HG03342 (cell line): Measurements from ENCODE around the gene TIMM17A.

Source experiments
- ATAC-seq: cut with Tn5 transposase; IDR thresholded peaks from one replicate; pipeline ENCODE4 v1.9.1; 2021; ENCODE audit warnings: mild to moderate bottlenecking, moderate library complexity; ENCODE audit not compliant: unreplicated experiment

The TIMM17A gene

GRCh38 chr1:201955009-201955728 is at the start of gene TIMM17A:
Gene TIMM17A (plus strand): TSS chr1:201955503. CDS start chr1:201955527, 24 bp downstream.
- peak; percentile 100 for ATAC-seq

GRCh38 chr1:201906336-201906735 is 49.0 kb upstream of the TIMM17A start:
- no peak for ATAC-seq

- ATAC-seq, result no peak
Observed at GRCh38 chr1:201907621-201908020, 47.7 kb upstream of the TIMM17A start.

DNA sequence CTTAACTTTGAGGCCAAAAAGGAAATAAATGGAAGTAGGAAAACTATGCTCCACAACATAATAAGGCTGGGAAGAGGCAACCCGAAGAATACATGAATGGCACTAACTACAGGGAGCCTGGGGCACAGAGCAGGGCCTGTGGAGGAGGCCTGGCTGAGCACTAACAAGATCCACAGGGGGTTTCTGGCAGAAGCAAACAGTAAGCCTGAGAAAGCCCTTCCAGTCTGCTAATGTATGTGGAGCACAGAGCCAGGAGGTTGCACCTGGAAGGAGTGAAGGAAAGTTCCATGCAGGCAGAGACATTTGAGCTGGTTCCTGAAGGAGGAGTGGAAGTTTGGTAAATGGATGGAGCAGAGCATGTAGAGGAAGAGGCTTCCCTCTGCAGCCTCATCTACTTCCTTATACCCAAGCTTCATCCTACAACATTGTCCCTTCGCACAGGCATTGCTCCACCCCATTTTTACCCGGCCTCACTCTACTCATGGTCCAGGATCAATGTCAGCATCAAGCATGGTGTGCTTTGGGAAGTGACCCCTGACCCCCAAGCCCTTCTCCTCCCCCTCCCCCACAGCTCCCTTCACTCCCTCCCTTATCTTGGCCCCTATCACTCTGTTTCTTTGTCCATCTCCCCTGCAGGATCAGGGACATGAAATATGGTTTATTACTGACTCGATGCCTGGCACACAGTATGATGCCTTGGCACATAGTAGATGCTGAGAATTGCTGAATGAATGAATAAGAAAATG is 43.3 kb upstream of the TIMM17A start:
- no peak for ATAC-seq

DNA sequence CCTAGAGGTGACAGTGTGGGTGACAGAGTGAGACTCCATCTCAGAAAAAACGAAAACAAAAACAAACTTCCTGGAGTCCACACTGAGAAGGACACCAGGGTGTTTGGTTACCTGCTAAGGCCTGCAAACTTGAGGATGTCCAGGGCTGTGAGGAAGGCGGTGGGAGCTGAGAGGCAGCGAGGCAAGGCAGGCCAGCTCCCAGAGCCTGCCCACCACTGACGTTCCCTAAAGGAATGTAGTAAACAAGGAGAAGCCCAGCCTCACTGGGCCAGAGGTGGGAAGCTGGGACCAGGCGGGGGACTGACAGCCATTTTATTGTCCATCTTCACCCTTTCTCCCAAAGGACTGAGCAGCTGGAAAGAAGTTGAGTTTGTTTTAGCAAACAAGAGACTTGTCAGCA is 42.5 kb upstream of the TIMM17A start:
- no peak for ATAC-seq

DNA sequence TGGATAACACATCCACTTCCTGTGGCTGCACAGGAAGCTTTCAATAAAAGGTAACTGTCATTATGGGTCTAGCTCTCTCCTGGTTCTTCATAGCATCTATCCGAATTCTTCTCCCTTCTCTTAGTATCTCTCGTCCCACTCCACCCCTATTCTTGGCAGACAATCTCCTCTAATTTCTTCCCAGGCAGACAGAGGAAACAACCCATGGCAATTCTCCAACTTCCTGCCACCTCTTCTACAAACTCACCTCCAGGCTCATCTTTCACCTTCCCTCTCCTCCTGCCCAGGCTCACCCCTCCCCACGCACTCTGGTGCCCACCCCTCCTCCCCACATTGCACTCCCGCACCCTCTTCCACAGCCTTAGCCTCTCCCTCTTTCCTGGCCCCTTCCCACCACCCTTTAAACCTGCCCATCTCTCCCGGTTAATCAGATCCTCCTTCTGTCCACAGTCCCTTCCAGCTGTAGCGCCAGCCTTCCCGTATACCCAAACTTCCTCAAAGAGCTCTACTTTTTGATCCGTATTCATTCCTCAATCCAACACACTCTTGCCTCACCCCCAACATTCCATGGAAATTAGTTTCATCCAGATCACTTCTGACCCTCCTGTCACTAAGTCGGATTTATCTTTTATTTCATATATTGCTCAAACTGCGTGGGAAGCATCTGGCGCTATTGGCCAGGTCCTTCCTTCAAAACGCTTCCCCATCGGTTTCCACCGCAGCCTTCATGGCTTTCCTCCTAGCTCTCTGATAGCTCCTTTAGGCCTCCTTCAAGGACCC is 40.7 kb upstream of the TIMM17A start:
- no peak for ATAC-seq

DNA sequence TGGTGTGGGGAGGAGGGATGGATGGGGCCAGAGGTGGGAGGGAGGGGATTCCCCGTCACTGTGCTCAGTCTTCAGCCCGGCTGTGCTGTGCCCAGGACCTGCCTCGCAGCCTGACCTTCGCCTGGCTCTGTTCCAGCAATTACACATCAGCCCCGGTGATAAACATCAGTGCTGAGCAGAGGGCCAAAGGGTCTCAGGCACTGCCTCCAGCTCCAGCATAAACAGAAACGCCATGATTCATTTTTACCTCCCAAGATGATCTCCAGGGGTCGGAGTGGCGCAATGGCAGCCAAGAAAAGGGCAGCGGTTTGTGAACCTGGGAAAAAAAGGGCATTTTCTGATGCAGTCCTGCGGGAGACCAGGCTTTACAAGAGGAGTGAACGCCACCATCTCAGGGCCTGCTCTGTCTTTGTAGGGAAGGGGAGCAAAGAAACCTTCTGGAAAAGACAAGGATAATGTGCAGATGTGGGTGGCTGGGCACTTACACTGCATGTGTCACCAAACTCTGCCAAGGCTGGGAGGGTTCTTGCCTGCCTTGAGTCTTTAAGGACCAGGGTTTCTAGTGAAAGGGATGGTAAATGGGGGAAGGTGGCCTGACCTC is 38.6 kb upstream of the TIMM17A start:
- ATAC-seq, result no peak

DNA sequence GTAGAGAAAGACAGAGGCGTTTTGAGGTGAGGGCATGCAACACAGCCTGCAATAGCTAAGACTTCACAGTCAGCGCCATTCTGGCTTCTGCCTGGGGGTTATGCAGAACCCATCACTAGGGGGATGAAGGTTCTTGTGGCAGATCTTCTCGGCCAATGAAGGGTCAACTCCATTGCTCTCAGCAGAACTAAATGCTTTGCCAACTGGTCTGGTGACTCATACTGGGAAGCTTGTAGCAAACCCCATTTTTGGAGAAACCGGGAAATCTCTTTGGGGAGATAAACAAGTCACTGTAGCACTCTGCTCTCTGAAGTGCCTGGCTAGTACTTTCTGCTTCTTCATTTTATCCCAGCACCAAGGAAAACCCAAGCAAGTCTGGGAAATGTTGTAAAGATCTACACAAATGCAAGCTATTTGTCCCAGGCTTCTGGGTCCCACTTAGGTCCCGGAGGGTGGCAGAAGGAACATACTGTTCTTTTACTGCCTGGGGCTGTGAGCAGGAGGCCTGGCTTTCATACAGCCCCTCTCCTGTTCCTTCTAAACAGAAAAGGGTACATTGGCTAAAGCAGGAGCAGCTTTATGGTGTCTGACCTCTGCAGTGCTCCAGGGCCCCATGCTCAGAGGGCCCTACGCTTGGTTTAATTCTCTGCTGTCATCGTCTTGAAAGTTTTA is 37.8 kb upstream of the TIMM17A start:
- no peak for ATAC-seq

- no peak for ATAC-seq
Observed at GRCh38 chr1:201918343-201918742, 37.0 kb upstream of the TIMM17A start.

DNA sequence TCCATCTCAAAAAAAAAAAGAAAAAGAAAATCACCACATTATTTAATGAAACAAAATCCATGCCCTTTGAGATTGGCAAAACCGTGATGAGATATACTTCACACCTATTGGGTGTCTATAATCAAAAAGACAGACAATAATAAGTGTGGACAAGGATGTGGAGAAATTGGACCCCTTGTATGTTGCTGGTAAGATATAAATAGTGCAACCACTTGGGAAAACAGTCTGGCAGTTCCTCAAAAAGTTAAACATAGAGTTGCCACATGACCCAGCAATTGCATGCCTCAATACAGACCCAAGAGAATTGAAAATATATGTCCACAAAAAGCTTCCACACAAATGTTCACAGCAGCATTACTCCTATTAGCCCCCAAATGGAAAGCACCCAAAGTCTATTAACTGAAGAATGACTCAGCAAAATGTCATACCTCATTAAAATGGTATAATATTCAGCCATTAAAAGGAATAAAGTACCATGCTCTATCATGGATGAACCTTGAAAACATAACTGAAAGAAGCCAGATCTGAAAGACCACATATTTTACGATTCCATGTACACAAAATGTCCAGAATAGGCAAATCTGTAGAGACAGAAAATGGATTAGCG is 33.2 kb upstream of the TIMM17A start:
- ATAC-seq, result no peak

- ATAC-seq, result no peak
Observed at GRCh38 chr1:201925301-201925567, 30.1 kb upstream of the TIMM17A start.

GRCh38 chr1:201925981-201926645 is 29.2 kb upstream of the TIMM17A start:
- no peak for ATAC-seq

- ATAC-seq, result no peak
Observed at GRCh38 chr1:201928266-201928665, 27.0 kb upstream of the TIMM17A start.

DNA sequence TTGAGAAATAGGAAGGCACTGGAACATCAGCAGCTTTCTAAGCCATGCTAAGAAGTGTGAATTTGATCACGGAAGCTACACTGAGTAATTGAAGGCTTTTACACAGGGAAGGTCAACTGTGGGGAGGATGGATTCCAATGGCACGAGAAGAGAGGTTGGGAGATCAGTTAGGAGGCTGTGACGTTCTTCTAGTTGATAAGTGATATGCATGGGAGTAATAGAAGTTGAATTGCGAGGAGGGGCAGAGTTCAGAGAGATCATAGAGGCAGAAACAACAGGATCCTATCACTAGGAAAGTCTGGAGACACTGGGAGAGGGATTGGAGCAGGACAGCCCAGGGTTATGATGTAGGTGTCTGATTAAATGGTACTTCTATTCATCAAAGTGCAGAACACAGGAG is 25.2 kb upstream of the TIMM17A start:
- ATAC-seq, result no peak

DNA sequence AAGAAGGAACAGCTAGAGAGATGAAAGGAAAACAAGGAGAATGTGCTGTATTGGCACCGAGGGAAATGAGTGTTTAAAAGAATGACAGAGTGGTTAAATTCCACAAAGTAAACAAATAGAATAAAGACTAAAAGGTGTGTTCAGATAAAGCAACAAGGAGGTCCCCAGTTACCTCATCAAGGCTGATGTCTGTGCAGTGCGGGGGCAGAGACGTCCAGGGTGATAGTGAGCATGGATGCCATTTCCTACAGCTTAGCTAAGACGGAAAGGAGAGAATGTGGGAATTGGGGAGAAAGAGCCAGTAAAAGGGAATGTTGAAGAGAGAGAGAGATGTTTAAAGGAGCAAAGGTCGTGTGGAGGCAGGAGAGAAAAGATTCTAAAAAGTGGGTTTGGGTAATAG is 24.5 kb upstream of the TIMM17A start:
- no peak for ATAC-seq

DNA sequence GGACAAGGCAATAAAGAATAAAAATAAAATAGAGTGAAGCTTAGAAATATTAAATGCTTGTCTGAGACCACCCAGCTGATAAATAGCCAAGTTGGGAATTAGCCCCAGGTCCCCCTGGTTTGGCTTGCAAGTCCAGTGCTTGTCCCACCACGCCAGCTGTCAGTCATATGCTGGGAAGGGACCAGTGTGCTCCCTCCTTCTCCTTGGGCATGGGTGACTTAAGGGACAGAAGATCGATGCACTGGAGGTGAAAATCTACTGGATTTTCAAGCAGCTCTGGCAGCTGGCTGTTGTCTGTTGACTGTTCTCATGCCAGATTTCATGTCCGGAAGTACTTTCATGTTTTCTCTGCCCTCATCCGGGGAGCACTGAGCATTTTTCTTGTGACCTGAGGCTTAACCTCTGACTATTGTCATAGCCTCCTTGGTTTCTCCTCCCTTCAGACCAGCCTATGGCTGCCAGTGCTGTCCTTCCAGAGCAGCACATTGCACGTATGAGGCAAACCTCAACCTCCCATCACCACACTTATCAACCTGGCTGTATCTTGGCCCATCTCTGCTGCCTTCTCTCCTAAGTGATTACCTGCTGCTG is 21.4 kb upstream of the TIMM17A start:
- ATAC-seq, result no peak

DNA sequence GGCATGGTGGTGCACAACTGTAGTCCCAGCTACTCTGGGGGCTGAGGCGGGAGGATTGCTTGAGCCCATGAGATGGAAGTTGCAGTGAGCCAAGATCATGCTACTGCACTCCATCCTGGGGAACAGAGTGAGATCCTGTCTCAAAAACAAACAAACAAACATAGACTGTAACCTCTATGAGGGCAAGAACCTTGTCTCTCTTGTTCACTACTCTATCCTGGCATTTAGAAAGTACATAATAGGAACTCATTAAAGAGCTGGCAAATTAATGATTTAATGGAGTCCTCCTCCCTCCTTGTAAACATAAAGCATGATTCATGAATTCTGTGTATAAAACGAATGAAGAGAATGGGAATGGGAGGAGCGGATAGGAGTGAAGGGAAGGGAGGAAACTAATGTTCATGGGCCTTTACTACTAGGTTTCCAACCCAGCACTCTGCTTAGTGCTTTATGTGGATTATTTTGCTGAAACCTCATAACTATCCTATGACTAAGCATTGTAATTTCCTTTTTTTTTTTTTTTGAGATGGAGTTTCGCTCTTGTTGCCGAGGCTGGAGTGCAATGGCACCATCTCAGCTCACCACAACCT is 17.6 kb upstream of the TIMM17A start:
- ATAC-seq, result no peak

GRCh38 chr1:201938440-201939035 is 16.8 kb upstream of the TIMM17A start:
- ATAC-seq, result no peak

DNA sequence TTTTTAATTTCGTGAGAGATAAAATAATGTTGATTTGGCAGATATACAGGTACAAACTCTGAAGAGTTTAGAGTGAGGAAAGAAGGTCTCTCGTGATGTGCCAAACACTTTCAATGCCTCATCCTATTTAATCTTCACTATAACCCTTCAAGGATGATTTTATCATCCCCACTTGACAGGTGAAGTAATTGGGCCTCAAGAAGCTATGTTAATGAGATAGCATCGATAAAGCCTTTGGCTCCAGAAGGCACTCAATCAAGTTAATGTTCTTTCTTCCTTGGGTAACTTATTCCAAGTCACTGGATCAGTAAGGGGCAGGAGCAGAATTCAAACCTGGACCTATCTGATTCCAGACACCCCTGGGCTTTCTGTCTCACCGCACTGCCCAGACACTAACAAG is 16.2 kb upstream of the TIMM17A start:
- no peak for ATAC-seq
